GM21515 (cell line): Measurements from ENCODE around the gene ACOD1.
"Not testable (repeated sequence)": the region's sequence is repeated elsewhere in the genome, so short reads cannot be mapped to it uniquely, and the experiment has no call there.

Experiments
- ATAC-seq: cut with Tn5 transposase; IDR thresholded peaks from one replicate; pipeline ENCODE4 v1.9.1; 2021; ENCODE audit not compliant: unreplicated experiment

The ACOD1 gene

DNA sequence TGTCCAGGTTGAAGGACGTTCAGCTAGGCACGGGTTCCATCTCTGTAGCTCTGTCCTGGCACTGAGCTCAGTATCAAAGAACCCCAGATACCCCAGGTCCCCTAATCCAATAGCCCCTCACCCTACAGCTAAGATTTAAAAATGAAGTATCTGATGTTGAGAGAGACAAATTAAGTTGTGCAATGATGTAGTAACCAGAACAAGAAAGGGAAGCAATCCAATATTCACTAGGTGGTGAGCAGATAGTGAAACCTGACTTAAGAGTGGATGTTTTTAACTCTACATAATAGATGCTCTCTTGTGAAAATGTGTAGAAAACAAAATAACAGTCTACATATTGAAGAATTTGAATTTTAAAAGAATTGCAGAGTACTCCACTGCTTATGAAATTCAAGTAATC lies 1.8 kb downstream of the ACOD1 start:
- ATAC-seq = no peak

GRCh38 chr13:76953968-76954367 lies 5.7 kb downstream of the ACOD1 start:
- ATAC-seq = no peak

DNA sequence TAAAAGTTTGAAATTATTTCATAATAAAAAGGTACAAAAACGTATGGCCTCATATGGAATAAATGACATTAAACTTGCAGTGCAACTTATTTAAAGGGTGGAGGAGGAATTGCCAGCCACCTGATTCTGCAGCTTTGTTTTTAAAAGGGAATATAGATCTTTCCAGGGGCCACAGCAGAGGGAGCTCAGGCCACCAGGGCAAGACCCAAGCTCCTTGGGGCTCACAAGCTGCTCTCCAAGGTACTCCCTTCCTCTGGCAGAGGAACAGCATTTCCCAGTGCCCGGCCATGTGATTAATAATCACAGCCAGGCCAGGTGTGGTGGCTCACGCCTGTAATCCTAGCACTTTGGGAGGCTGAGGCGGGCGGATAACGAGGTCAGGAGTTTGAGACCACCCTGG lies 6.2 kb downstream of the ACOD1 start:
- ATAC-seq = no peak

GRCh38 chr13:76955193-76955592 lies 6.9 kb downstream of the ACOD1 start:
- ATAC-seq = no peak

- ATAC-seq = no peak
These were observed 7.3 kb downstream of the ACOD1 start for GRCh38 chr13:76955661-76956060.

GRCh38 chr13:76958841-76959432 lies 10.6 kb downstream of the ACOD1 start:
- no peak for ATAC-seq

DNA sequence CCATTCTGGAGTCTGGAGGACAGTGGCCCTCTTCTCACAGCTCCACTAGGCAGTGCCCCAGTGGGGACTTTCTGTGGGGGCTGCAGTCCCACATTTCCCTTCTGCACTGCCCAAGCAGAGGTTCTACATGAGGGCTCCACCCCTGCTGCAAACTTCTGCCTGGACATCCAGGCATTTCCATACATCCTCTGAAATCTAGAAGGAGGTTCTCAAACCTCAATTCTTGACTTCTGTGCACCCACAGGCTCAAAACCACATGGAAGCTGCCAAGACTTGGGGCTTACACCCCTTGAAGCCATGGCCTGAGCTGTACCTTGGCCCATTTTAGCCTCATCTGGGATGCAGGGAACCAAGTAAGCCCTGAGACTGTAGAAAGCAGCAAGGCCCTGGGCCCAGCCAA lies 11.4 kb downstream of the ACOD1 start:
- not testable (repeated sequence) for ATAC-seq

- ATAC-seq = no peak
These were observed 17.6 kb downstream of the ACOD1 start for GRCh38 chr13:76965759-76966421.

- ATAC-seq = no peak
These were observed 18.7 kb downstream of the ACOD1 start for GRCh38 chr13:76967031-76967430.

DNA sequence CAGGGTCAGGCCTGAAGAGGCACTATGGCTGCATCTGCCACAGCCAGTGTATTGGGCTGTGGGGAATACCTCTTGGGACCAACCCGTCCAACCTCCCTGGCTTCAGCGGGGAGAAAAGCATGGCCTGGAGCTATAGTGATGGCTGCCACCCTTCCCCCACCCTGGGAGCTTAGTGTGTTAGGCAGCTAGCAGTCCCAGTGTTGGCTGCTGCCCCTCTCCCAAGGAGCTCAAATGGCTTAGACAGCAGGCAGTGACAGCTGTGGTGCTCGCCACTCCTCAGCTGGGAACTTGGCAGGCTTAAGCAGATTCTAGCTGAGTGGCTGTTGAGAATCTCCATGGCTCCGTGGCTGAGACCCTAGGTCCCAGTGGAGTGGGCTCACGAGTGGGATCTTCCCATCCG lies 19.7 kb downstream of the ACOD1 start:
- no peak for ATAC-seq

GRCh38 chr13:76969488-76970365 lies 21.4 kb downstream of the ACOD1 start:
- ATAC-seq = no peak

- no peak for ATAC-seq
These were observed 22.9 kb downstream of the ACOD1 start for GRCh38 chr13:76971215-76971614.

DNA sequence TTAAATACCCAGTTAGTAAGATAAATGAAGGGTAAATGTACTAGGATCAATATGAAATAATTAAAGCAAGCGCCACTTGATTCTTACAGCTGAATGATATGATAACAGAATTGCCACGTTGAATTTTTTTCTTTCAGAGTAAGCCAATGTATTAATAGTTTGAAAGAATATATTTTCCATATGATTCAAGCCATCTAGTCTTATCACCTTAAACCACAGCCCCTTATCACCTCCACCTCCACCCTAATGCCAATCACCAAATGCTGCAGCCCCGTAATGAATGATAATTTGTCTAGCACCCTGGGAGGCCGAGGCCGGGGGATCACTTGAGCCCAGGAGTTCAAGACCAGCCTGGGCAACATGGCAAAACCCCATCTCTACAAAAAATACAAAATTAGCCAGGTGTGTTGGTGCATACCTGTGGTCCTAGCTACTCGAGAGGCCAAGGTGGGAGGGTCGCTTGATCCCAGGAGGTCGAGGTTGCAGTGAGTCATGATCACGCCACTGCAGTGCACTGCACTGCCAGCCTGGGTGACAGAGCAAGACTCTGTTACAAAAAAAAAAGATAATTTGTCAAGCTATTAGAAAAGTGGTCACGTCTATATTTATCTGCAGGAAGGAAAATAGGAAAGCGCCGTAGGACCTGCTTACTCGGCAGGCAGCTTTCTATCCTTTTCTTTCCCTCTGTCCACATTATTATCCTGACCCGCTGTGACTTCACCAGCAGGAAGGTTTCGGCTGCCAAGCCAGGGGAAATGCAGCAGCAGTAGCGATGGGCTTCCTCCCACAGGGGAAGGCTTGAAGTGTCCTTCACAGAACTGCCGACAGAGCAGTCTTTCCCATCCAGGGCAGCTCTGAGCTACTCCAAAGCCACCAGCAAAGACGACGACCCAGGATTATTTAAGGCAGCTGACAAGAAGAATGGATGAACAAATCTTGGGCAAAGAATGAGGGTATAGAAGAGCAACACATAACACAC lies 23.8 kb downstream of the ACOD1 start:
- ATAC-seq = no peak

GRCh38 chr13:76973920-76974617 lies 25.8 kb downstream of the ACOD1 start:
- ATAC-seq = no peak

GRCh38 chr13:76974618-76974975 lies 26.3 kb downstream of the ACOD1 start:
- no peak for ATAC-seq

- no peak for ATAC-seq
These were observed 27.6 kb downstream of the ACOD1 start for GRCh38 chr13:76975863-76976262.

DNA sequence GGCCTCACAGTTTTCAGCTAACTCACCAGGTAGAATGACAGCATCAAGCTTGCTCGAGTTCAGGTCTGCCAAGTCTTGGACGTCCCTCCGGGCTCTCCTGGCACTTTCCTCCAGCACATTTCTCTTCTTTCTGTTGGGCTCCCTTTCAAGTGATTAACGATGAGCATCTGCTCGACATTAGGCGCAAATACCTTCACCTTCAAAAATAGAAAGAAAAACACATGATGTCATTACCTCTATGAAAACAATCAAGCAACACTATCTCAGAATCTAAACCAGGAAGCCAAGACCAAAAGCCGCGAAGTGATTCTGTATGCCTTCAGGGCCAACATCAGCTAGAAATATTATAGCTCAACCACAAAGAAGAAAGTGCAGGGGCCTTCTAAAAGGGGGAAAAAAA lies 28.2 kb downstream of the ACOD1 start:
- no peak for ATAC-seq

DNA sequence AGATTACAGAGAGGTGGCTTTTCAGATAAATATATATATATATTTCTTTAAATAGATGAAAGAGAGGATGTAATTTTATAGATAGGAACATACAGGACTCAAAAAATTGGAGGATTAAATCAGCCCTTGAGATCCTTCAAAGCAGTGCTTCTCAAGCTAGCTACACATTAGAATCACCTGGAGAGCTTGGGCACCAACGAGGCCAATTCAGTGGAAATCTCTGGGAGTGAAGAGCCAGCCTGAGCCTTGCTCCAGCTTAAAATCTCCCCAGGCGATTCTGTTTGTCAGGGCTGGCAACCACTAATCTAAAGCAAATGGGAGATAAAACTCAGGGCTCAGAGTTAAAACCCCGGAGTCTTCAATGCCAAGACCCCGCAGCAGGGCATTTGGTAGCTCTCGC lies 28.6 kb downstream of the ACOD1 start:
- ATAC-seq = no peak

DNA sequence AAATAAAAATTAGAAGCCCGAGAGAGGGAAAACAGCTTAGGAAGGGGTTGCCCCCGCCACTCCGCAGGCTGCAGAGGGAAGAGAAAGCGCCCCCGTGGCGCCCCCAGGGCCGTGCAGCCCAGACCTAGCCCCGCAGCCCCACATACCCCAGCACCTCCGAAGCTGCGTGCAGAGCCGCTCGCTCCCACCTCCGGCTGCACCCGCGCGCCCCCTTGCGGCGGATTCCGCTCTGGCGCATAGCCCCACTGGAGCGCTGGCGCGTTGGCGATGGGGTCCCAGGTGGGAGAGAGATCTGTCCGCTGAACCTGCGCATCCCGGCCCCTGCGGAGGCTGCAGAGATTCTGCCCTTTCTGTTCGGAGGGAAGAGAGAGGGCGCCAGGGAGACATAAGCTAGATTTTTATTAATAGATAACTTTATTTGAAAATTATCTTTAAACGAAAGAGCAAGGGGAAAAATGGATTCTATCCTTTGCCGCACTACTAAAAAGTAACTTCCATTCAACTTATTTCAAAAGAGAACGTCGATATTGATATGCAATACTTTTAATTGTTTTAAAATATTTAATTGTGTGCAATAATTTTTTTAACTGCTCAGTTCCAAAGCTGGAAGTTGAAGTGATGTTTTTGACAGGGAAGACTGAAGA lies 31.9 kb downstream of the ACOD1 start:
- peak; percentile 99 for ATAC-seq

DNA sequence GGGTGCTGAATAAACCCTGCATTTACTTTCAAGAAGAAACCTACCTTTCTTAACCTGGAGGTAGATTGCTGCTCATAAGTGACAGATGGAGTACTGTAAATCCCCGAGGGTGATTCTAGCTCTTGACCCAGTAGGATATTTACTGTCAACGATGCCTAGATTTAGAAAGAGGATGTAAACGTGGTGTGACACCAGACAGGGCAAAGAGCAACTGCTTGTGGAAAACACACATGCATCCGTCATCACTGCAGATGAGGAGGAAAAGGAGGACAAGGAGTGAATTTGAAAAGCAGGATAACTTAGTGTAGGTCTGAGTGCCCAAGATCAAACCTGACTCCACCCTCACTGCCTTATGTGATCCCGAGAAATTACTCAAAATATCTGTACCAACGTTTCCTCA lies 33.8 kb downstream of the ACOD1 start:
- ATAC-seq = no peak
